Astrocyte of the cerebellum (primary cell): ENCODE data around the gene GPRIN1.

ENCODE experiments used
- DNase-seq: peaks from one replicate; pipeline ENCODE4 v3.0.0-alpha.2; 2011; ENCODE audit warnings: low read depth
- H3K4me3 ChIP-seq: 2 replicates; pipeline ENCODE4 v1.5.1; 2011; ENCODE audit warnings: mild to moderate bottlenecking, low read depth, low read length, moderate library complexity
- in situ Hi-C: cut with HindIII; loops from 2 replicates; pipeline ENCODE4 v1.10.0; 2017; ENCODE audit warnings: low sequenced_read_pairs
- TF ChIP-seq, protein P1 (sequence below): IDR thresholded peaks from 2 replicates; pipeline ENCODE4 v1.5.1; 2012; ENCODE audit warnings: low read length, low read depth, moderate library complexity, mild to moderate bottlenecking; ENCODE audit errors: missing control alignments

GPRIN1 gene

GRCh38 chr5:176633598-176633997 lies 23.6 kb upstream of the GPRIN1 start:
- TF ChIP-seq, protein P1, sequence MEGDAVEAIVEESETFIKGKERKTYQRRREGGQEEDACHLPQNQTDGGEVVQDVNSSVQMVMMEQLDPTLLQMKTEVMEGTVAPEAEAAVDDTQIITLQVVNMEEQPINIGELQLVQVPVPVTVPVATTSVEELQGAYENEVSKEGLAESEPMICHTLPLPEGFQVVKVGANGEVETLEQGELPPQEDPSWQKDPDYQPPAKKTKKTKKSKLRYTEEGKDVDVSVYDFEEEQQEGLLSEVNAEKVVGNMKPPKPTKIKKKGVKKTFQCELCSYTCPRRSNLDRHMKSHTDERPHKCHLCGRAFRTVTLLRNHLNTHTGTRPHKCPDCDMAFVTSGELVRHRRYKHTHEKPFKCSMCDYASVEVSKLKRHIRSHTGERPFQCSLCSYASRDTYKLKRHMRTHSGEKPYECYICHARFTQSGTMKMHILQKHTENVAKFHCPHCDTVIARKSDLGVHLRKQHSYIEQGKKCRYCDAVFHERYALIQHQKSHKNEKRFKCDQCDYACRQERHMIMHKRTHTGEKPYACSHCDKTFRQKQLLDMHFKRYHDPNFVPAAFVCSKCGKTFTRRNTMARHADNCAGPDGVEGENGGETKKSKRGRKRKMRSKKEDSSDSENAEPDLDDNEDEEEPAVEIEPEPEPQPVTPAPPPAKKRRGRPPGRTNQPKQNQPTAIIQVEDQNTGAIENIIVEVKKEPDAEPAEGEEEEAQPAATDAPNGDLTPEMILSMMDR: no peak
- DNase-seq: no peak
- in situ Hi-C loops: no loop called here
- H3K4me3 ChIP-seq: no peak overlapping the region

DNA sequence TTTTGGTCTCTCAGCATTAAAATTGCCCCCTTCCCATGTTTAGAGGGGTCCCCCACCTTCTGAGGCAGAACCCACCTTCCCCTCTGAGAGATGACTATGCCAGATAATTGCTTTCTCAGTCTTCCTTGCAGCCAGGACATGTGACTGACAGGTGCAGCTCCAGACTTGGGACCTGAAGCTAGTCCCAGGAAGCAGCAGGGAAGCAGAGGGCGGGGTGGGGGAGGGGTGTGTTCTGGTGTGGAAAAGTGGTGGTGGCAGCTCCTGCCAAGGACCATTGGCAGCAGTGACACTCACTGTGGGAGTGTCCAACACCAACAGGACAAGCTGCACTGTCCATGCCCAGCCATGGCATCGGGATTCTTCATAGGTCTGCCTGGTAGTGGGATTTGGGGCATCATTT lies 22.8 kb upstream of the GPRIN1 start:
- DNase-seq: no peak
- no peak overlapping the region for H3K4me3 ChIP-seq
- in situ Hi-C loops: no loop called here
- TF ChIP-seq, protein P1: no peak

GRCh38 chr5:176631383-176632200 lies 21.6 kb upstream of the GPRIN1 start:
- TF ChIP-seq, protein P1: no peak
- in situ Hi-C loops: no loop called here
- H3K4me3 ChIP-seq: no peak overlapping the region
- DNase-seq: no peak

GRCh38 chr5:176630681-176631222 lies 20.8 kb upstream of the GPRIN1 start:
- in situ Hi-C loops: no loop called here
- H3K4me3 ChIP-seq: peak overlapping the region; percentile 32
- TF ChIP-seq, protein P1: no peak
- DNase-seq: no peak

- TF ChIP-seq, protein P1: no peak
- H3K4me3 ChIP-seq: peak within 1 kb of the TSS; percentile 32
- in situ Hi-C loops: no loop called here
- DNase-seq: no peak
These were observed 20.1 kb upstream of the GPRIN1 start, which contains the start of the genes EIF4E1B and SNCB for GRCh38 chr5:176629853-176630680. TSS of gene EIF4E1B (plus strand) at chr5:176630675. CDS start at chr5:176642788, 12,113 bp downstream. TSS of gene SNCB (minus strand) at chr5:176630534. CDS start at chr5:176629654, 880 bp downstream.

GRCh38 chr5:176629317-176629852 lies 19.4 kb upstream of the GPRIN1 start:
- TF ChIP-seq, protein P1: no peak
- H3K4me3 ChIP-seq: no peak overlapping the region
- DNase-seq: no peak
- in situ Hi-C loops: no loop called here
